MV-4-11 (cell line): ENCODE results near the gene CACNG4.

Experiments
- DNase-seq: peaks from one replicate; lab custom pipeline; 2025; lab: John Stamatoyannopoulos, UW

CACNG4 gene

DNA sequence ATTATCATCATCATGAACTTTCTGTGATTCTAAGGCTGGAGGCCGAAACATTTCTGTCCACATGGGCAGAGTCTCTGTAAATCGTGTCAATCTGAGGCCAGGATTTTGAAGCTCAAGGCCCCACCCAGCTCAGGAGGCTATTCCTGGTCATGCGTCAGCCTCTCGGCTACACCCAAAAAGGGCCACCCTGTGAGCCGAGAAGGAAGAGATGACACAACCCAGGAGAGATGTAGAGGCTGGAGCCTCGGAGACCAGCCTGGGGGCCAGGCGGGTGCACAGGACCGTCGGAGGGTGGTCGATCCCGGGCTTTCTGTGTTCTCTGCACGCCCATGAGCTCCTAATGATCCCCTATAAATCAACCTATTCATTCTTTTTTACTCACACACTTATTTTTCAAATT, 78.8 kb downstream of the CACNG4 start:
- no peak for DNase-seq

GRCh38 chr17:67044016-67044772, 79.7 kb downstream of the CACNG4 start, which contains the start of gene CACNG1:
TSS of gene CACNG1 (plus strand) at chr17:67044554. CDS start at chr17:67044661, 107 bp downstream.
- DNase-seq = no peak

GRCh38 chr17:67044940-67045339, 80.4 kb downstream of the CACNG4 start:
- no peak for DNase-seq

GRCh38 chr17:67046398-67046797, 81.9 kb downstream of the CACNG4 start:
- no peak for DNase-seq

DNA sequence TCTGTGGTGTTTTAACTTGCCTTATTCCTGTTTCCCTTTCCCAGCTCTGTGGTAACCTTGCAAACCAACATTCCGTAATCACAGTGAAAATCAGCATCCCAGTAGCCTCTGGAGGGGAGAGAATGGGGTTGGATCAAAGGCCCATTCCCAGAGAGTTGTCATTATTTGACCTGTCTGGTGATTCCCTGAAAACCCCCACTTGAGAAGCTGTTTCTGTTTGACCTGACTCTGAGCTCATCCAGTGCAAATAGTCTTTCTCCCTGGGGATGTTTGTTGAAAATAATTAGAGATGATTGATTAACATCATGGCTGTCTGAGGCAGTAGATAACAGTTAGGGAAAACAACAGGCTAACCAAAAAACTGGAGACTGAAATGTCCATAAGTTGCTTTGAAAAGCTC, 82.9 kb downstream of the CACNG4 start:
- DNase-seq = no peak

GRCh38 chr17:67049025-67049739, 84.7 kb downstream of the CACNG4 start:
- DNase-seq = no peak

GRCh38 chr17:67050066-67050465, 85.6 kb downstream of the CACNG4 start:
- DNase-seq = no peak

DNA sequence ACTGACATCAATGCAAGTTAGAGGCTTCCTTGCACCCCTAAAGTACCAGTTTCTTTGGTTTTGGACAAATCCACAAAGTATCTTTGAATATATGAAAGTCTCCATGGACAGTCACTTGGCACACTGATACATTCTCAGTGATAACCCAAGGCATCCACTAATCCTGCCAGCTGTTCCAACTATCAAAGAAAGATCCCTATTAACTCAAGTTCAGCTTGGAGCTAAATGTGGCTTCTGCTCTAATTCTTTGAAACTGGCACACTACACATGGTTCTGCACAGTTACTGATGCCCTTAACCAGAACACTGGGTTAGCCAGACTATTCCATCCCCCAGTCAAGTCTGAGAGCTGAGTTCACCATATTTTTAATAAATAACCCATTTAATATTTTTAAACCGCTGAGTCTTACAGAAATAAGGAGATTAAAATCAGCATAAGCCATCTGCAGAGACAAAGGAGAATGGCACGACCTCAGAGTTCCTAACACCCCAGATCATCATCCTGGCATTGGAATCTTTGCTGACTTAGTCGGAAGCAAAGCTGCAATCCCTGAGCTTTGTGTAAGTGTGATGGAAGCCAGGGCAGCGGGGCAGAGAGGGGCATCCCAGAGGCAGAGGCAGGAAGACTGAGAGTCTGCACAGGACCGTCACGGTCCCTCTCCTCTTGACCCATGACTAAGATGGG, 86.1 kb downstream of the CACNG4 start:
- no peak for DNase-seq

DNA sequence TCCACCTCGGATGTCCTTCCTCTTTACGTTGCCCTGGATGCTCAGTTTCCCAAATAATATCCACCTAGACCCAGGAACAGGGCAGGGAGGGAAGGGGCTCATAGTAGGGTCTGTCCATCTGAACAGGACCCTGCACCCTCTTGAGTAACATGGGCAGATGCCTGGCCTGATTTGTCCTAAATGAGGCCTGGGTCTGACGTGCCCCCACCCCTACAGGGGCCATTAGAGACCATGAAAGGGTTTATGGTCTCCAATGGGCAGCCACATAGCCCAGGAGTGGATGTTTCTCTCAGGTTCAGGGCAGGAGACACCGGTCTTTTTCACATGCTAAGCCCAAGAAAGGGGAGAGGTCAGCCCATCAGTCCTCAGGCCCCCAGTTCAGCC, 86.6 kb downstream of the CACNG4 start:
- no peak for DNase-seq

- no peak for DNase-seq
Measured at GRCh38 chr17:67051837-67052236, 87.3 kb downstream of the CACNG4 start.

GRCh38 chr17:67052720-67053437, 88.4 kb downstream of the CACNG4 start:
- no peak for DNase-seq

- no peak for DNase-seq
Measured at GRCh38 chr17:67053438-67054000, 89.0 kb downstream of the CACNG4 start.

- DNase-seq = no peak
Measured at GRCh38 chr17:67054011-67054591, 89.6 kb downstream of the CACNG4 start.

DNA sequence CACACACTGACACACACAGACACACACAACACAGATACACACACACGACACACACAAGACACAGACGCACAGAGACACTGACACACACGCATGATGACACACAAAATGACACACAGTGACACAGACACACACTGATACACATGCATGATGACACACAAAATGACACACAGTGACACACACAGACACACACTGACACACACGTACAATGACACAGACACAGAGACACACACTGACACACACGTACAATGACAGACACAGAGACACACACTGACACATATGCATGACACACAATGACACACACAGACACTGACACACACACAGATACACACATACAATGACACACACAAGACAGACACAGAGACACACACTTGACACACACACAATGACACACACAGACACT, 90.1 kb downstream of the CACNG4 start:
- DNase-seq = no peak

DNA sequence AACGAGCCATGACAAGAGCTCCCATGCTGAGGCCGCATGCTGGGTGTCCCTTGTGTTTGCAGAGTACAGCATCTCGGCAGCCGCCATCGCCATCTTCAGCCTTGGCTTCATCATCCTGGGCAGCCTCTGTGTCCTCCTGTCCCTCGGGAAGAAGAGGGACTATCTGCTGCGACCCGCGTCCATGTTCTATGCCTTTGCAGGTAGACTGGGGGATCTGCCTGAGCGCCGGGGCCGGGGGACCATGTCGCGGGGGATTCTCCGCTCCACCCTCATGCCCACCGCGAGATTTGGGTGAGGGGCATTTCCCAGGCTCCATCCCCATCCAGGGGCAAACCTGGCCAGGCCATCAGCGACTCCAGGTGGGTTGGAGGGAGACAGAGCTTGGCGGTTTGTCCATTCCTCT, 90.5 kb downstream of the CACNG4 start:
- no peak for DNase-seq

GRCh38 chr17:67055811-67056745, 91.6 kb downstream of the CACNG4 start:
- no peak for DNase-seq

DNA sequence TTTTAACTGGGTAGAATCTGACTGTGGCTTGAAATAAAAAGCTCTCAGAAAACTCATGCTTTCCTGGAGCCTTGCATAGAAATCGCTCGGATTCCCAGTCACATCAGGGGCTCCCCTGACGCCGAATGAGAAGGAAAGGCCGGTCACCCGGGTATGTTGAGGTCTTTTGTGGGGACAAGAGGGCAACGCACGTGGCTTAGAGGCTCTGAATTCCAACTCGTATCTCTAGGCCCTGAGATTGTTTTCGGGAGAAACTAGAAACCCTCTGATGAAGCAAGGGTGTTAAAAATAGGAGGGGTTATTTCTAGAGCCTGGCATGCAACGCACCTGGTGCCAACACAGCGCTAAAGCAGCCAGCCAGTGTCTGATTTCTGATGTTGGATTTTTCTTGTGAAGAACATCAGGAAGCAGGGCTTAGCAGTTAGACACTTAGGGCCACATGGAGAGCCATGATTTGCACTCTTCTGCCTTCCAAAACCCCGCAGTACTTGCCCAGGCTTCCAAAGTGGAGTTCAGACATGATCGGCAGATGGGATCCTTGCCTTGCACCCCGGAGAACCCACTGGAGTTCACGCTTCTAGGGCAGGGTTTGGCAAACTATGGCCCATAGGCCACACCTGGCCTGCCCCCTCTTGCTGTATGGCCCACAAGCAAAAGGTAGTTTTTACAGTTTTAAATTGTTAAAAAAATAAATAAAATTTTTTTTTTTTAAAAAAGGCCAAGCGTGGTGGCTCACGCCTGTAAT, 92.4 kb downstream of the CACNG4 start:
- DNase-seq = no peak

DNA sequence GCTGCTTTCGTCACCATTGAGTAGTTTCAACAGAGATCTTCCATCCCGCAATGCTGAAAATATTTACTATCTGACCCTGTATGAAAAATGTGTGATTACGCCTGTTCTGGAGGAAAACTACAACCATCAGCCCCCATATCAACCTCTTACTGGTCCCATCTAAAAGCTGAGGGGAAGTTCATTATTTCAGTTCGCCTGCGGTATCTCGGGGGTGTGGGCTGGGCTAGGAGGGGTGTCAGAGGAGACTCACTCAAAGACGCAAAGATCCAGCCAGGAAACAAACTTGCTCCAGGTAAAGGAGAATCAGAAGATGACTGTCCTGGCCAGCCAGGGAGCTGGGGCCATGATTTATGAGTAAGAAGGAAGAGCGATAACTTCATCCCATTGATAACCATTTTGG, 93.5 kb downstream of the CACNG4 start:
- no peak for DNase-seq

DNA sequence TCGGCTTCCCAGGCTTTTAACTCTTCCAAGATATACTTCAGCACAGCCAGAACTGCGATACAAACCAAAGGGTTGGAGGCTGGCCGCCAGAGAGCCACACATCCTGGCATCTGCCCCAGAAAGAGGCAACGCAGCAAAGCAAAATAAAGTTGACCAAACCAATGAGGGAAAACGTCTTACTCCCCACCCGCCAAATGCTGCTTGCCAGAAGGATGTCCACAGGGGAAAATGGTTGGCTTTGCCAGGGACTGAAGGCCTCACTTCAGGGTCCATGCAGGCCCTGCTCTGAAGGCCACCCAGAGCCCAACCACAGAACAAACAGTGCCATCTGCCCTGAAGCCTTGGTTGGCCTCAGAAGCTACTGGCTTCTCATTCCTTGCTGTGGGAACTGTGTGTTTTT, 94.9 kb downstream of the CACNG4 start:
- no peak for DNase-seq

GRCh38 chr17:67063141-67063540, 98.6 kb downstream of the CACNG4 start:
- DNase-seq = no peak
